SK-N-SH treated with all-trans-retinoic acid at 6 μM for 48 hours (cell line): ENCODE results near the gene PCNT.

Experiments used
- ARNTL ChIP-seq: fragments of 450-650 bp; formaldehyde crosslinking; IDR thresholded peaks from 2 replicates; pipeline ENCODE4 v1.5.0; 2020; ENCODE audit warnings: low read depth, mild to moderate bottlenecking, moderate library complexity, borderline replicate concordance
- CREB5 ChIP-seq: fragments of 250-450 bp; sonication (Bioruptor Pico); IDR thresholded peaks from 2 replicates; pipeline ENCODE4 v1.5.1; 2020; ENCODE audit warnings: low read depth, mild to moderate bottlenecking, moderate library complexity
- CSRNP3 ChIP-seq: fragments of 250-450 bp; sonication (Bioruptor Pico); IDR thresholded peaks from 2 replicates; pipeline ENCODE4 v1.5.1; 2021; ENCODE audit warnings: mild to moderate bottlenecking, moderate library complexity
- ISL1 ChIP-seq: fragments of 250-450 bp; sonication (Bioruptor Pico); IDR thresholded peaks from 2 replicates; pipeline ENCODE4 v2.1.2; 2022; ENCODE audit warnings: mild to moderate bottlenecking, moderate library complexity
- SNAI2 ChIP-seq: fragments of 250-450 bp; sonication (Bioruptor Pico); IDR thresholded peaks from 2 replicates; pipeline ENCODE4 v1.5.0; 2020; ENCODE audit warnings: mild to moderate bottlenecking, moderate library complexity
- TOX ChIP-seq: fragments of 250-450 bp; sonication (Bioruptor Pico); IDR thresholded peaks from 2 replicates; pipeline ENCODE4 v1.8.0; 2021; ENCODE audit warnings: mild to moderate bottlenecking, moderate library complexity, borderline replicate concordance
- ZFP3 ChIP-seq: fragments of 250-450 bp; sonication (Bioruptor Pico); IDR thresholded peaks from 2 replicates; pipeline ENCODE4 v1.5.0; 2020; ENCODE audit warnings: mild to moderate bottlenecking, moderate library complexity
- ZFP30 ChIP-seq: fragments of 450-650 bp; formaldehyde crosslinking; IDR thresholded peaks from 2 replicates; pipeline ENCODE4 v1.5.0; 2022; ENCODE audit warnings: mild to moderate bottlenecking, moderate library complexity
- TF ChIP-seq, protein P1 (sequence below): fragments of 250-450 bp; sonication (Bioruptor Pico); IDR thresholded peaks from 2 replicates; pipeline ENCODE4 v1.8.0; 2020; ENCODE audit warnings: mild to moderate bottlenecking, moderate library complexity, borderline replicate concordance

GRCh38 chr21:46475296-46475695 lies 151.3 kb downstream of the PCNT start:
- TF ChIP-seq ARNTL (CRISPR knock-in tag) (no peak), SNAI2 (CRISPR knock-in tag) (no peak), ZFP30 (CRISPR knock-in tag) (no peak), ZFP3 (CRISPR knock-in tag) (no peak), CSRNP3 (CRISPR knock-in tag) (no peak), TOX (CRISPR knock-in tag) (no peak), ISL1 (CRISPR knock-in tag) (no peak), CREB5 (CRISPR knock-in tag) (no peak)
- TF ChIP-seq, protein P1, sequence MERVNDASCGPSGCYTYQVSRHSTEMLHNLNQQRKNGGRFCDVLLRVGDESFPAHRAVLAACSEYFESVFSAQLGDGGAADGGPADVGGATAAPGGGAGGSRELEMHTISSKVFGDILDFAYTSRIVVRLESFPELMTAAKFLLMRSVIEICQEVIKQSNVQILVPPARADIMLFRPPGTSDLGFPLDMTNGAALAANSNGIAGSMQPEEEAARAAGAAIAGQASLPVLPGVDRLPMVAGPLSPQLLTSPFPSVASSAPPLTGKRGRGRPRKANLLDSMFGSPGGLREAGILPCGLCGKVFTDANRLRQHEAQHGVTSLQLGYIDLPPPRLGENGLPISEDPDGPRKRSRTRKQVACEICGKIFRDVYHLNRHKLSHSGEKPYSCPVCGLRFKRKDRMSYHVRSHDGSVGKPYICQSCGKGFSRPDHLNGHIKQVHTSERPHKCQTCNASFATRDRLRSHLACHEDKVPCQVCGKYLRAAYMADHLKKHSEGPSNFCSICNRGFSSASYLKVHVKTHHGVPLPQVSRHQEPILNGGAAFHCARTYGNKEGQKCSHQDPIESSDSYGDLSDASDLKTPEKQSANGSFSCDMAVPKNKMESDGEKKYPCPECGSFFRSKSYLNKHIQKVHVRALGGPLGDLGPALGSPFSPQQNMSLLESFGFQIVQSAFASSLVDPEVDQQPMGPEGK (CRISPR knock-in tag), result no peak
